HPDE6-E6E7 (cell line): ENCODE measurements around the gene NAP1L3.

ENCODE experiments used
- DNase-seq: peaks from one replicate; pipeline ENCODE4 v3.0.0; 2011; ENCODE audit warnings: missing footprints; ENCODE audit errors: extremely low spot score

The NAP1L3 gene, protein sequence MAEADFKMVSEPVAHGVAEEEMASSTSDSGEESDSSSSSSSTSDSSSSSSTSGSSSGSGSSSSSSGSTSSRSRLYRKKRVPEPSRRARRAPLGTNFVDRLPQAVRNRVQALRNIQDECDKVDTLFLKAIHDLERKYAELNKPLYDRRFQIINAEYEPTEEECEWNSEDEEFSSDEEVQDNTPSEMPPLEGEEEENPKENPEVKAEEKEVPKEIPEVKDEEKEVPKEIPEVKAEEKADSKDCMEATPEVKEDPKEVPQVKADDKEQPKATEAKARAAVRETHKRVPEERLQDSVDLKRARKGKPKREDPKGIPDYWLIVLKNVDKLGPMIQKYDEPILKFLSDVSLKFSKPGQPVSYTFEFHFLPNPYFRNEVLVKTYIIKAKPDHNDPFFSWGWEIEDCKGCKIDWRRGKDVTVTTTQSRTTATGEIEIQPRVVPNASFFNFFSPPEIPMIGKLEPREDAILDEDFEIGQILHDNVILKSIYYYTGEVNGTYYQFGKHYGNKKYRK

GRCh38 chrX:93673056-93673868 lies at the start of gene NAP1L3:
Gene NAP1L3, minus strand, starts transcription at chrX:93673578. Its CDS starts 274 bp downstream, at chrX:93673304.
- DNase-seq = no peak

DNA sequence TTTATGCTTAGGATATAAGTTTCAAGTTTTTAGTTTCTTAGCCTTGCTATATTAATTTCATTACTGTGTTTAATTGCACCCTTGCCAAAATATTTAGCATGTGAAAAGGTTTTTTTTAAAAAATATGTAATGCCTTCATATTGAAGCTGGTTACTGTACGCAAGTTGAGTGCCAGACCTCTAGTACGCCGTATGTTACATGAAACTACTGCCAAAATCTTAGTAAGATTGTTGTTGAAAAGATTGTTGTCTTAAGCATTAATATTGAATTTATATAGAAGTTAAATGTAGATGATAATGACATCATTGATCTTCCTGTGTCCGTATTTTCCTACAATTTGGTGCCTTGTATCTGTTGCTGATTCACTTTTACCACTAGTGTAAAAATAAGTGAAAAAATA lies 37.7 kb upstream of the NAP1L3 start:
- no peak for DNase-seq

DNA sequence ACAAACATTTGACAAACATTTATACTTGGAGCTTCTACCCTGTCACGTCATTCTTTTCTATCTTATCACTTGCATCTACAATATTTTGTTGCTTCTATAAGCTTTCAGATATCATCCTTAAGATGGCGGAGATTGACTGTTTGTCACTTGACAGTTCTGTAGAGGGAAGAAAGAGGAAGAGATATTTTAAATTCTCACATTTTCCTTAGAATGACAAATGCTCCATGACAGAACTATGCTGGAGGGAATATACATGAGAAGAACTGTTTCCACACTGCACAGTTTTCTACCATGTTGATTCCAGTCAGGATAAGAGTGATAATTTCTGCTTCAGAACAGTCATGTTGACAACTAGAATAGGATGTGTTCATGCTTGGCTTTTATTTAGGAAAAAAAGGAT lies 30.3 kb upstream of the NAP1L3 start:
- DNase-seq = no peak

- no peak for DNase-seq
Measured at GRCh38 chrX:93695981-93696380, 22.6 kb upstream of the NAP1L3 start.

DNA sequence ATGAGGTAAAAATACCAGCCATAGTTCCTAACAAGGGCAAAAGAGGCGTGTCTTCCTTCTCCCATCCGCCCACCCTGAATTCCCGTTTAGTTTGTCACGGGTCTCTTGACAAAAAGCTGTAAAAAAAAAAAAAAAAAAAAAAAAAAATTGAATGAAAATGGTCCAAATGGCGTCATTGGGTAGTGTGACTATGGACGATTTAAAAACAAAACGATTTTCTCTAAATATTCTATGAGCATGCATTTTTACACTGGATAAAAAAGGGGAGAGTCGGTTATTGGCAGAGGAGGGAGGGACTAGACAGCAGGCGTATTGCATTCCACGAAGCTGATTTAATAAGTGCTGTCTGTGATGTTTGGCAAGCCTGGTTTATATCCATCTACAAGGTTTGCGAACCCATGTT lies 492 bp upstream of the NAP1L3 start, which contains the start of gene FAM133A:
Gene FAM133A, plus strand, starts transcription at position 338 of the 403 bp plus-strand sequence. CDS start 35,214 bp downstream, outside the sequence.
- DNase-seq = no peak

GRCh38 chrX:93660575-93660974 lies 12.8 kb downstream of the NAP1L3 start:
- no peak for DNase-seq

- DNase-seq = no peak
Measured at GRCh38 chrX:93649381-93649780, 24.0 kb downstream of the NAP1L3 start.

- DNase-seq = no peak
Measured at GRCh38 chrX:93637591-93637990, 35.8 kb downstream of the NAP1L3 start.
